Fibroblast of mammary gland (primary cell): Measurements from ENCODE around the gene CAPN8.

ENCODE experiments used
- DNase-seq: peaks from one replicate; pipeline ENCODE4 v3.0.0-alpha.2; 2010; ENCODE audit warnings: low read depth
- H3K4me3 ChIP-seq: 2 replicates; pipeline ENCODE4 v1.5.1; 2011; ENCODE audit warnings: low read depth, mild to moderate bottlenecking, low read length, moderate library complexity; ENCODE audit not compliant: control insufficient read depth
- CTCF ChIP-seq: conservative IDR thresholded peaks from 2 replicates; pipeline ENCODE4 v1.5.1; 2011; ENCODE audit warnings: low read depth, low read length, inconsistent platforms; ENCODE audit not compliant: control insufficient read depth, insufficient read depth

The CAPN8 gene

GRCh38 chr1:223707256-223708000 lies 41.9 kb upstream of the CAPN8 start:
- no peak for TF ChIP-seq CTCF
- peak overlapping the region; percentile 25 for H3K4me3 ChIP-seq
- peak; percentile 99 for DNase-seq

GRCh38 chr1:223706077-223706973 lies 40.8 kb upstream of the CAPN8 start:
- no peak overlapping the region for H3K4me3 ChIP-seq
- TF ChIP-seq CTCF, result no peak
- DNase-seq, result peak; percentile 90

- DNase-seq, result peak; percentile 45
Observed at GRCh38 chr1:223704921-223705878, 39.7 kb upstream of the CAPN8 start.

GRCh38 chr1:223703668-223704013 lies 38.1 kb upstream of the CAPN8 start:
- H3K4me3 ChIP-seq, result no peak overlapping the region

More at GRCh38 chr1:223704921-223705878, 39.7 kb upstream of the CAPN8 start:
- H3K4me3 ChIP-seq, result no peak overlapping the region
- TF ChIP-seq CTCF, result no peak

GRCh38 chr1:223702735-223703667 lies 37.5 kb upstream of the CAPN8 start:
- TF ChIP-seq CTCF, result no peak
- peak overlapping the region; percentile 3 for H3K4me3 ChIP-seq
- peak; percentile 80 for DNase-seq

More at GRCh38 chr1:223703668-223704013, 38.1 kb upstream of the CAPN8 start:
- DNase-seq, result no peak
- TF ChIP-seq CTCF, result no peak
